Liver (tissue), 9 donors: ENCODE measurements around the gene FAXDC2. TPM values are rescaled to one million over a fixed set of nuclear protein-coding genes. Genes with fewer than 3 reads are reported as not detected.
A peak's percentile ranks its signal among the peaks of the same experiment; 100 is the strongest.

Experiments used
- DNase-seq: peaks from one replicate; pipeline ENCODE4 v3.0.0-alpha.2; 2017; ENCODE audit warnings: low spot score
- H3K27ac ChIP-seq, 2 donors: one replicate each; pipeline ENCODE4 v1.7.0; 2013; ENCODE audit warnings: inconsistent platforms in 2 of 2, low read length in 2 of 2, control low read depth in 1 of 2, low read depth in 1 of 2, mild to moderate bottlenecking in 1 of 2
- H3K27me3 ChIP-seq, 4 donors: one replicate each; pipeline versions ENCODE4 v1.6.1 to v1.7.0; 2013; ENCODE audit warnings: low read length in 3 of 4, inconsistent platforms in 1 of 4, mild to moderate bottlenecking in 1 of 4, moderate library complexity in 1 of 4; ENCODE audit not compliant: control insufficient read depth in 4 of 4, insufficient read depth in 4 of 4
- H3K36me3 ChIP-seq, 4 donors: one replicate each; pipeline versions ENCODE4 v1.6.1 to v1.7.0; 2013; ENCODE audit warnings: low read length in 3 of 4, mild to moderate bottlenecking in 3 of 4, low read depth in 1 of 4, moderate library complexity in 1 of 4; ENCODE audit not compliant: control insufficient read depth in 4 of 4, insufficient read depth in 3 of 4
- H3K4me1 ChIP-seq, 4 donors: one replicate each; pipeline versions ENCODE4 v1.6.1 to v1.7.0; 2013; ENCODE audit warnings: low read length in 3 of 4, mild to moderate bottlenecking in 3 of 4, moderate library complexity in 1 of 4; ENCODE audit not compliant: control insufficient read depth in 4 of 4, insufficient read depth in 4 of 4
- H3K4me3 ChIP-seq, 3 donors: one replicate each; pipeline versions ENCODE4 v1.6.1 to v1.7.0; 2013; ENCODE audit warnings: low read length in 3 of 3, control low read depth in 1 of 3, low read depth in 1 of 3, mild to moderate bottlenecking in 1 of 3
- H3K9ac ChIP-seq, 2 donors: one replicate each; pipeline ENCODE4 v1.7.0; 2013; ENCODE audit warnings: low read length in 2 of 2, mild to moderate bottlenecking in 2 of 2, moderate library complexity in 2 of 2, control low read depth in 1 of 2, low read depth in 1 of 2
- H3K9me3 ChIP-seq, 4 donors: one replicate each; pipeline versions ENCODE4 v1.6.1 to v1.7.0; 2013; ENCODE audit warnings: low read length in 3 of 4; ENCODE audit not compliant: control insufficient read depth in 4 of 4
- EGR1 ChIP-seq, 2 donors: IDR thresholded peaks; 2 replicates each; pipeline ENCODE4 v1.6.1; 2016 to 2018; ENCODE audit warnings: antibody characterized with exemption in 2 of 2, low read depth in 2 of 2
- FOXA1 ChIP-seq: IDR thresholded peaks from 2 replicates; pipeline ENCODE4 v1.6.1; 2016; ENCODE audit warnings: antibody characterized with exemption
- FOXA2 ChIP-seq: IDR thresholded peaks from 2 replicates; pipeline ENCODE4 v1.6.1; 2016; ENCODE audit warnings: antibody characterized with exemption
- GABPA ChIP-seq, 2 donors: IDR thresholded peaks in 1 of 2; conservative IDR thresholded peaks in 1 of 2; 2 replicates each; pipeline ENCODE4 v1.6.1; 2016; ENCODE audit warnings: antibody characterized with exemption in 2 of 2, mild to moderate bottlenecking in 1 of 2, moderate library complexity in 1 of 2
- HNF4A ChIP-seq, 2 donors: conservative IDR thresholded peaks; 2 replicates each; pipeline ENCODE4 v1.6.1; 2016; ENCODE audit warnings: antibody characterized with exemption in 2 of 2, mild to moderate bottlenecking in 2 of 2
- HNF4G ChIP-seq: IDR thresholded peaks from 2 replicates; pipeline ENCODE4 v1.6.1; 2016; ENCODE audit warnings: antibody characterized with exemption
- JUND ChIP-seq, 2 donors: IDR thresholded peaks; 2 replicates each; pipeline ENCODE4 v1.6.1; 2016; ENCODE audit warnings: antibody characterized with exemption in 2 of 2
- NR2F2 ChIP-seq: IDR thresholded peaks from 2 replicates; pipeline ENCODE4 v1.6.1; 2016; ENCODE audit warnings: antibody characterized with exemption
- RAD21 ChIP-seq, 2 donors: IDR thresholded peaks; 2 replicates each; pipeline ENCODE4 v1.6.1; 2016; ENCODE audit warnings: antibody characterized with exemption in 2 of 2, mild to moderate bottlenecking in 2 of 2
- RXRA ChIP-seq, 2 donors: IDR thresholded peaks; 2 replicates each; pipeline ENCODE4 v1.6.1; 2017 to 2018; ENCODE audit warnings: antibody characterized with exemption in 2 of 2, mild to moderate bottlenecking in 1 of 2
- SP1 ChIP-seq: IDR thresholded peaks from 2 replicates; pipeline ENCODE4 v1.6.1; 2018; ENCODE audit warnings: antibody characterized with exemption, mild to moderate bottlenecking
- YY1 ChIP-seq: IDR thresholded peaks from 2 replicates; pipeline ENCODE4 v1.6.1; 2016; ENCODE audit warnings: antibody characterized with exemption, mild to moderate bottlenecking
- WGBS: extraction: QIAGEN DNeasy Blood & Tissue Kit; methylation state at CpG from one replicate; pipeline ENCODE4 v1.1.7; 2013; 5-methylcytosine and 5-hydroxymethylcytosine counted together
- polyA plus RNA-seq, 2 donors: library from polyadenylated mRNA; stranded (reverse) in 1 of 2; unstranded in 1 of 2; fragments of 200-250 nt in 1 of 2; fragments of >200 nt in 1 of 2; fragmentation: Nextera tagmentation in 1 of 2; extraction: Ambion mirVana in 1 of 2; gene quantifications; one replicate each; pipeline versions ENCODE4 v1.2.1 to v1.2.3, GENCODE V29; 2013 to 2015
- total RNA-seq, 2 donors: library from RNA; depleted of rRNA; stranded (reverse); fragments of >200 nt; gene quantifications; one replicate each; pipeline ENCODE4 v1.2.3, GENCODE V29; 2014
- TF ChIP-seq, protein P1 (sequence below): IDR thresholded peaks from 2 replicates; pipeline ENCODE4 v1.6.1; 2016; ENCODE audit warnings: antibody characterized with exemption
- TF ChIP-seq, protein P2 (sequence below): IDR thresholded peaks from 2 replicates; pipeline ENCODE4 v1.6.1; 2016; ENCODE audit warnings: antibody characterized with exemption
- TF ChIP-seq, protein P3 (sequence below): IDR thresholded peaks from 2 replicates; pipeline ENCODE4 v1.6.1; 2016; ENCODE audit warnings: antibody characterized with exemption, mild to moderate bottlenecking
- TF ChIP-seq, protein P4 (sequence below): IDR thresholded peaks from 2 replicates; pipeline ENCODE4 v1.6.1; 2016; ENCODE audit warnings: antibody characterized with exemption
- TF ChIP-seq, protein P5 (sequence below): fragments of 150-350 bp; IDR thresholded peaks from 2 replicates; pipeline ENCODE4 v1.5.1; 2017; ENCODE audit warnings: improper control_type of control experiment, low read depth, low read length; ENCODE audit not compliant: missing input control
- donor health status: healthy.
- donor health status: healthy.
- donor health status: healthy.
- donor health status: healthy.
- donor health status: healthy.

The FAXDC2 gene
- total and polyA plus RNA-seq, 4 donors: 27.5 to 110 (median 64.5) TPM

DNA sequence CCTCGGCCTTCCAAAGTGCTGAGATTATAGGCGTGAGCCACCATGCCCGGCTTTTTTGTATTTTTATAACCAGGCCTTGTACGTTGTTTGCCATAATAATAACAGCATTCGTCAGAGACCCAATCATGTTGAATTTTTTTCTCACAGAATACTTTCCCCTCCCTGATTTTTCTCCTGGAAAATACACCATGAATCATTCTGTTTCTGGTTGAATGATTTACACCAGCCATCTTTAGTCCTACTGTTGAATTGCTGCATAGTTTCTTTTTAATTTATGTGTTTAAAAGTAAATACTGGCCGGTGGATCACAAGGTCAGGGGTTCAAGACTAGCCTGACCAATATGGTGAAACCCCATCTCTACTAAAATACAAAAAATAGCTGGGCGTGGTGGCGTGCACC, 11.5 kb upstream of the FAXDC2 start:
- TF ChIP-seq YY1: no peak
- no peak overlapping the region for H3K27ac ChIP-seq

DNA sequence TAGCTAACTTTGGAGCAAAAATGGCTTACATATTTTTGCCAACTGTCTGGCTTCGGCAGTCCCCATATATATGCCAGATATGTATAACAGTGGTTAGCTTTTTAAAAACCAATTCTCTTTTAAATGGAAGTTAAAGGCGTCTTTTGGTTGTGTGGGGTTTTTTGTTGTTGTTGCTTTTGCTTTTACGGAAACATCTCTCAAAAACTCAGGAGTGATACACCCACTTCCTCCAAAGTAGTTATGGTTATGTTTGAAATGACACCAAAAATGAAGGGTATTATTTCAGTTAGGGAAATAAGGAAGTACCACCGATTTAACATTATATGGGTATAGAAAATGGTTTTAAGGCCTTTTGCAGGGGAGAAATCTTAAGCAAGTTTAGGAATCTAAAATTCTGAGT, 10.4 kb upstream of the FAXDC2 start:
- no peak overlapping the region for H3K9ac ChIP-seq
- peaks cover 0 to 8% (median 6%) of the 10 kb centered on the region in 4 donors for H3K36me3 ChIP-seq
- DNase-seq: no peak
- WGBS: 50% methylated on average over 4 of the region's 4 CpGs
- H3K9me3 ChIP-seq: no peaks in the 10 kb centered on the region
- H3K27me3 ChIP-seq: no peaks in the 10 kb centered on the region
- H3K27ac ChIP-seq: peak overlapping the region in 1 of 2 donors; percentile 93
- TF ChIP-seq, protein P1, sequence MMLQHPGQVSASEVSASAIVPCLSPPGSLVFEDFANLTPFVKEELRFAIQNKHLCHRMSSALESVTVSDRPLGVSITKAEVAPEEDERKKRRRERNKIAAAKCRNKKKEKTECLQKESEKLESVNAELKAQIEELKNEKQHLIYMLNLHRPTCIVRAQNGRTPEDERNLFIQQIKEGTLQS: no peak
- TF ChIP-seq, protein P2, sequence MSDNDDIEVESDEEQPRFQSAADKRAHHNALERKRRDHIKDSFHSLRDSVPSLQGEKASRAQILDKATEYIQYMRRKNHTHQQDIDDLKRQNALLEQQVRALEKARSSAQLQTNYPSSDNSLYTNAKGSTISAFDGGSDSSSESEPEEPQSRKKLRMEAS: no peak
- TF ChIP-seq FOXA2: no peak
- peaks cover 4 to 27% (median 24%) of the 10 kb centered on the region in 4 donors for H3K4me1 ChIP-seq
- no peak overlapping the region for H3K4me3 ChIP-seq

More for the DNA sequence above, 11.5 kb upstream of the FAXDC2 start:
- Histone ChIP-seq H3K4me1 (peaks cover 4 to 23% (median 21%) of the 10 kb centered on the region in 4 donors), H3K9me3 (no peaks in the 10 kb centered on the region), H3K27me3 (no peaks in the 10 kb centered on the region), H3K4me3 (no peak overlapping the region), H3K9ac (no peak overlapping the region), H3K36me3 (peaks cover 0 to 13% (median 11%) of the 10 kb centered on the region in 4 donors)
- no peak for DNase-seq
- 80% methylated on average over 8 of the region's 8 CpGs for WGBS

DNA sequence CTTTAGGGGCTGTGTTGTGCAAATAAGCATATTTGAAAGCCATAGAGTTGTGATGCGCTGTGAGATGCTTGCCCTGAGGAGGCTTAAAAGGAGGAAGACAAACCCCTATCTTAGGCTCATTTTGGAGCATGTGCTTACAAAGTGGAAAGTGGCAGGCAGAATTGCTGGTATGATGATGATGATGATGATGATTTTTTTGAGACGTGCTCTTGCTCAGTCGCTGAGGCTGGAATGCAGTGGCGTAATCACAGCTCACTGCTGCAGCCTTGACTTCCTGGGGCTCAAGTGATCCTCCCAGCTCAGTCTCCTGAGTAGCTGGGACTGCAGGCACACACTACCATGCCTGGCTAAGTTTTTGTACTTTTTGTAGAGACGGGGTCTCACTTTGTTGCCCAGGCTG, 9.7 kb upstream of the FAXDC2 start:
- H3K36me3 ChIP-seq: peaks cover 0 to 8% (median under 1%) of the 10 kb centered on the region in 4 donors
- H3K9ac ChIP-seq: peak overlapping the region in 1 of 2 donors; percentile 8
- H3K4me1 ChIP-seq: peaks cover 4 to 27% (median 24%) of the 10 kb centered on the region in 4 donors
- no peak for DNase-seq
- H3K4me3 ChIP-seq: peak overlapping the region in 2 of 3 donors; percentile 27 to 75
- TF ChIP-seq FOXA2: no peak
- TF ChIP-seq, protein P1: no peak
- TF ChIP-seq, protein P2: no peak
- TF ChIP-seq HNF4G: no peak
- no peak for TF ChIP-seq NR2F2
- no peak for TF ChIP-seq RXRA (IDR thresholded peaks at IDR 0.05)
- no peak for TF ChIP-seq YY1
- no peak for TF ChIP-seq GABPA (IDR thresholded peaks at IDR 0.05 in 1 of 2, conservative IDR thresholded peaks at IDR 0.05 in 1 of 2)
- TF ChIP-seq, protein P3, sequence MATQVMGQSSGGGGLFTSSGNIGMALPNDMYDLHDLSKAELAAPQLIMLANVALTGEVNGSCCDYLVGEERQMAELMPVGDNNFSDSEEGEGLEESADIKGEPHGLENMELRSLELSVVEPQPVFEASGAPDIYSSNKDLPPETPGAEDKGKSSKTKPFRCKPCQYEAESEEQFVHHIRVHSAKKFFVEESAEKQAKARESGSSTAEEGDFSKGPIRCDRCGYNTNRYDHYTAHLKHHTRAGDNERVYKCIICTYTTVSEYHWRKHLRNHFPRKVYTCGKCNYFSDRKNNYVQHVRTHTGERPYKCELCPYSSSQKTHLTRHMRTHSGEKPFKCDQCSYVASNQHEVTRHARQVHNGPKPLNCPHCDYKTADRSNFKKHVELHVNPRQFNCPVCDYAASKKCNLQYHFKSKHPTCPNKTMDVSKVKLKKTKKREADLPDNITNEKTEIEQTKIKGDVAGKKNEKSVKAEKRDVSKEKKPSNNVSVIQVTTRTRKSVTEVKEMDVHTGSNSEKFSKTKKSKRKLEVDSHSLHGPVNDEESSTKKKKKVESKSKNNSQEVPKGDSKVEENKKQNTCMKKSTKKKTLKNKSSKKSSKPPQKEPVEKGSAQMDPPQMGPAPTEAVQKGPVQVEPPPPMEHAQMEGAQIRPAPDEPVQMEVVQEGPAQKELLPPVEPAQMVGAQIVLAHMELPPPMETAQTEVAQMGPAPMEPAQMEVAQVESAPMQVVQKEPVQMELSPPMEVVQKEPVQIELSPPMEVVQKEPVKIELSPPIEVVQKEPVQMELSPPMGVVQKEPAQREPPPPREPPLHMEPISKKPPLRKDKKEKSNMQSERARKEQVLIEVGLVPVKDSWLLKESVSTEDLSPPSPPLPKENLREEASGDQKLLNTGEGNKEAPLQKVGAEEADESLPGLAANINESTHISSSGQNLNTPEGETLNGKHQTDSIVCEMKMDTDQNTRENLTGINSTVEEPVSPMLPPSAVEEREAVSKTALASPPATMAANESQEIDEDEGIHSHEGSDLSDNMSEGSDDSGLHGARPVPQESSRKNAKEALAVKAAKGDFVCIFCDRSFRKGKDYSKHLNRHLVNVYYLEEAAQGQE: no peak
- TF ChIP-seq, protein P4, sequence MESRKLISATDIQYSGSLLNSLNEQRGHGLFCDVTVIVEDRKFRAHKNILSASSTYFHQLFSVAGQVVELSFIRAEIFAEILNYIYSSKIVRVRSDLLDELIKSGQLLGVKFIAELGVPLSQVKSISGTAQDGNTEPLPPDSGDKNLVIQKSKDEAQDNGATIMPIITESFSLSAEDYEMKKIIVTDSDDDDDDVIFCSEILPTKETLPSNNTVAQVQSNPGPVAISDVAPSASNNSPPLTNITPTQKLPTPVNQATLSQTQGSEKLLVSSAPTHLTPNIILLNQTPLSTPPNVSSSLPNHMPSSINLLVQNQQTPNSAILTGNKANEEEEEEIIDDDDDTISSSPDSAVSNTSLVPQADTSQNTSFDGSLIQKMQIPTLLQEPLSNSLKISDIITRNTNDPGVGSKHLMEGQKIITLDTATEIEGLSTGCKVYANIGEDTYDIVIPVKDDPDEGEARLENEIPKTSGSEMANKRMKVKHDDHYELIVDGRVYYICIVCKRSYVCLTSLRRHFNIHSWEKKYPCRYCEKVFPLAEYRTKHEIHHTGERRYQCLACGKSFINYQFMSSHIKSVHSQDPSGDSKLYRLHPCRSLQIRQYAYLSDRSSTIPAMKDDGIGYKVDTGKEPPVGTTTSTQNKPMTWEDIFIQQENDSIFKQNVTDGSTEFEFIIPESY: no peak
- TF ChIP-seq EGR1 (IDR thresholded peaks at IDR 0.05; ENCODE audit: low read depth in 2 of 2): no peak
- TF ChIP-seq HNF4A (conservative IDR thresholded peaks at IDR 0.05): no peak
- TF ChIP-seq SP1: no peak
- TF ChIP-seq RAD21 (IDR thresholded peaks at IDR 0.05): no peak
- no peak for TF ChIP-seq JUND (IDR thresholded peaks at IDR 0.05)
- TF ChIP-seq FOXA1: no peak
- TF ChIP-seq, protein P5, sequence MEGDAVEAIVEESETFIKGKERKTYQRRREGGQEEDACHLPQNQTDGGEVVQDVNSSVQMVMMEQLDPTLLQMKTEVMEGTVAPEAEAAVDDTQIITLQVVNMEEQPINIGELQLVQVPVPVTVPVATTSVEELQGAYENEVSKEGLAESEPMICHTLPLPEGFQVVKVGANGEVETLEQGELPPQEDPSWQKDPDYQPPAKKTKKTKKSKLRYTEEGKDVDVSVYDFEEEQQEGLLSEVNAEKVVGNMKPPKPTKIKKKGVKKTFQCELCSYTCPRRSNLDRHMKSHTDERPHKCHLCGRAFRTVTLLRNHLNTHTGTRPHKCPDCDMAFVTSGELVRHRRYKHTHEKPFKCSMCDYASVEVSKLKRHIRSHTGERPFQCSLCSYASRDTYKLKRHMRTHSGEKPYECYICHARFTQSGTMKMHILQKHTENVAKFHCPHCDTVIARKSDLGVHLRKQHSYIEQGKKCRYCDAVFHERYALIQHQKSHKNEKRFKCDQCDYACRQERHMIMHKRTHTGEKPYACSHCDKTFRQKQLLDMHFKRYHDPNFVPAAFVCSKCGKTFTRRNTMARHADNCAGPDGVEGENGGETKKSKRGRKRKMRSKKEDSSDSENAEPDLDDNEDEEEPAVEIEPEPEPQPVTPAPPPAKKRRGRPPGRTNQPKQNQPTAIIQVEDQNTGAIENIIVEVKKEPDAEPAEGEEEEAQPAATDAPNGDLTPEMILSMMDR: no peak
- no peaks in the 10 kb centered on the region for H3K27me3 ChIP-seq
- 47% methylated on average over 5 of the region's 5 CpGs for WGBS
- H3K9me3 ChIP-seq: no peaks in the 10 kb centered on the region
- peak overlapping the region; percentile 90 to 93 for H3K27ac ChIP-seq
